Keratinocyte (primary cell): ENCODE measurements around the gene CLDN1. TPM values are rescaled to one million over a fixed set of nuclear protein-coding genes. Genes with fewer than 3 reads are reported as not detected.

Experiments
- DNase-seq: peaks from one replicate; pipeline ENCODE4 v3.0.0-alpha.2; 2011; ENCODE audit warnings: low read depth, missing footprints, low spot score
- FAIRE-seq: peaks from 2 replicates; lab custom pipeline; 2011; peaks lifted over from hg19 to GRCh38; lab: Jason Lieb, UNC
- H2AFZ ChIP-seq: 2 replicates; pipeline ENCODE4 v1.6.0; 2012; ENCODE audit warnings: low read length, control low read depth, inconsistent platforms; ENCODE audit not compliant: control insufficient read depth
- H3K27ac ChIP-seq: 2 replicates; pipeline ENCODE4 v1.5.1; 2011; ENCODE audit warnings: low read length; ENCODE audit not compliant: control insufficient read depth, insufficient read depth
- H3K27me3 ChIP-seq: 3 replicates; pipeline ENCODE4 v1.6.0; 2011; ENCODE audit warnings: low read length; ENCODE audit not compliant: control insufficient read depth, insufficient read depth; ENCODE audit errors: extremely low read depth
- H3K36me3 ChIP-seq, 2 experiments: 2 replicates in 1 of 2; 3 replicates in 1 of 2; pipeline ENCODE4 v1.5.1; 2011; ENCODE audit warnings: low read length in 2 of 2, mild to moderate bottlenecking in 1 of 2; ENCODE audit not compliant: control insufficient read depth in 2 of 2, insufficient read depth in 2 of 2; ENCODE audit errors: extremely low read depth in 1 of 2
- H3K4me1 ChIP-seq: 3 replicates; pipeline ENCODE4 v1.5.1; 2011; ENCODE audit warnings: low read length; ENCODE audit not compliant: control insufficient read depth, insufficient read depth; ENCODE audit errors: extremely low read depth
- H3K4me2 ChIP-seq: 3 replicates; pipeline ENCODE4 v1.6.0; 2011; ENCODE audit warnings: low read depth, low read length; ENCODE audit not compliant: control insufficient read depth, insufficient read depth; ENCODE audit errors: extremely low read depth
- H3K4me3 ChIP-seq, 3 experiments: fragments of 200-600 bp in 1 of 3; sonication (generic) in 1 of 3; 2 replicates in 2 of 3; 3 replicates in 1 of 3; pipeline ENCODE4 v1.5.1; 2011 to 2016; ENCODE audit warnings: low read length in 3 of 3, mild to moderate bottlenecking in 3 of 3, control low read depth in 2 of 3, inconsistent platforms in 1 of 3, low read depth in 1 of 3, mixed read lengths in 1 of 3, mixed run types in 1 of 3, moderate library complexity in 1 of 3; ENCODE audit not compliant: control insufficient read depth in 2 of 3, insufficient read depth in 2 of 3; ENCODE audit errors: extremely low read depth in 1 of 3
- H3K79me2 ChIP-seq: 2 replicates; pipeline ENCODE4 v1.6.0; 2012; ENCODE audit warnings: low read length; ENCODE audit not compliant: control insufficient read depth, insufficient read depth
- H3K9ac ChIP-seq: 3 replicates; pipeline ENCODE4 v1.6.0; 2011; ENCODE audit warnings: low read length; ENCODE audit not compliant: control insufficient read depth, insufficient read depth; ENCODE audit errors: extremely low read depth
- H3K9me1 ChIP-seq: 3 replicates; pipeline ENCODE4 v1.6.0; 2011; ENCODE audit warnings: low read length; ENCODE audit not compliant: control insufficient read depth, insufficient read depth; ENCODE audit errors: extremely low read depth
- H3K9me3 ChIP-seq: 2 replicates; pipeline ENCODE4 v1.5.1; 2012; ENCODE audit warnings: low read depth, low read length; ENCODE audit not compliant: control insufficient read depth
- H4K20me1 ChIP-seq: 3 replicates; pipeline ENCODE4 v1.6.0; 2011; ENCODE audit warnings: low read length; ENCODE audit not compliant: control insufficient read depth, insufficient read depth; ENCODE audit errors: extremely low read depth
- EZH2 ChIP-seq: IDR thresholded peaks from one replicate; pipeline ENCODE4 v1.6.1; 2012; ENCODE audit warnings: inconsistent platforms, mild to moderate bottlenecking, low read length, moderate library complexity
- dilution Hi-C: fragments of 300-500 bp; cut with MboI; formaldehyde crosslinking; loops from one replicate; pipeline ENCODE4 v1.7.0; 2020; ENCODE audit warnings: low sequenced_read_pairs; ENCODE audit not compliant: extremely low pct_ligation_motif_present
- polyA plus RNA-seq, 5 experiments: library from polyadenylated mRNA; depleted of rRNA in 3 of 5; stranded (reverse) in 3 of 5; stranded (forward) in 1 of 5; unstranded in 1 of 5; fragments of >200 nt; gene quantifications; 1 replicate in 1 of 5; 2 replicates in 3 of 5; 3 replicates in 1 of 5; pipeline versions ENCODE4 v1.2.1 to v1.2.3, GENCODE V29; 2011 to 2012; ENCODE audit warnings: missing spikeins in 2 of 5, low read depth in 1 of 5, low replicate concordance in 1 of 5
- TF ChIP-seq, protein P1 (sequence below), 3 experiments: IDR thresholded peaks in 1 of 3; conservative IDR thresholded peaks in 1 of 3; optimal IDR thresholded peaks in 1 of 3; 2 replicates in 2 of 3; 3 replicates in 1 of 3; pipeline versions ENCODE3 to v1.5.1; 2011; ENCODE audit warnings: low read length in 3 of 3, mild to moderate bottlenecking in 3 of 3, moderate library complexity in 2 of 3, control low read depth in 1 of 3, inconsistent platforms in 1 of 3; ENCODE audit not compliant: insufficient read depth in 2 of 3; ENCODE audit errors: extremely low read depth in 1 of 3

The CLDN1 gene
- polyA plus RNA-seq, 1 donor (not counting 4 experiments of a cell fraction or from before 2014, with no cell fraction given) = 218 TPM

- dilution Hi-C loops = no loop called here
- no peaks in the 10 kb centered on the region for H4K20me1 ChIP-seq
- H3K4me3 ChIP-seq = peak overlapping the region in 2 of 3 experiments; percentile 47 to 61
- peak overlapping the region; percentile 86 for H3K4me2 ChIP-seq
- TF ChIP-seq, protein P1, sequence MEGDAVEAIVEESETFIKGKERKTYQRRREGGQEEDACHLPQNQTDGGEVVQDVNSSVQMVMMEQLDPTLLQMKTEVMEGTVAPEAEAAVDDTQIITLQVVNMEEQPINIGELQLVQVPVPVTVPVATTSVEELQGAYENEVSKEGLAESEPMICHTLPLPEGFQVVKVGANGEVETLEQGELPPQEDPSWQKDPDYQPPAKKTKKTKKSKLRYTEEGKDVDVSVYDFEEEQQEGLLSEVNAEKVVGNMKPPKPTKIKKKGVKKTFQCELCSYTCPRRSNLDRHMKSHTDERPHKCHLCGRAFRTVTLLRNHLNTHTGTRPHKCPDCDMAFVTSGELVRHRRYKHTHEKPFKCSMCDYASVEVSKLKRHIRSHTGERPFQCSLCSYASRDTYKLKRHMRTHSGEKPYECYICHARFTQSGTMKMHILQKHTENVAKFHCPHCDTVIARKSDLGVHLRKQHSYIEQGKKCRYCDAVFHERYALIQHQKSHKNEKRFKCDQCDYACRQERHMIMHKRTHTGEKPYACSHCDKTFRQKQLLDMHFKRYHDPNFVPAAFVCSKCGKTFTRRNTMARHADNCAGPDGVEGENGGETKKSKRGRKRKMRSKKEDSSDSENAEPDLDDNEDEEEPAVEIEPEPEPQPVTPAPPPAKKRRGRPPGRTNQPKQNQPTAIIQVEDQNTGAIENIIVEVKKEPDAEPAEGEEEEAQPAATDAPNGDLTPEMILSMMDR (optimal IDR thresholded peaks at IDR 0.05 in 1 of 3, IDR thresholded peaks at IDR 0.05 in 1 of 3, conservative IDR thresholded peaks at IDR 0.05 in 1 of 3; ENCODE audit: extremely low read depth in 1 of 3, insufficient read depth in 2 of 3, low read length in 3 of 3) = no peak
- no peak for TF ChIP-seq EZH2
- no peaks in the 10 kb centered on the region for H3K36me3 ChIP-seq
- peaks cover 5% of the 10 kb centered on the region for H3K79me2 ChIP-seq
- no peak for DNase-seq
- H2AFZ ChIP-seq = peak overlapping the region; percentile 78
- H3K9me3 ChIP-seq = no peaks in the 10 kb centered on the region
- H3K27ac ChIP-seq = peak overlapping the region; percentile 94
- peaks cover 41% of the 10 kb centered on the region for H3K4me1 ChIP-seq
- no peaks in the 10 kb centered on the region for H3K9me1 ChIP-seq
- FAIRE-seq = no peak
- no peaks in the 10 kb centered on the region for H3K27me3 ChIP-seq
- peak overlapping the region; percentile 60 for H3K9ac ChIP-seq
Measured at GRCh38 chr3:190326361-190326760, 4.1 kb upstream of the CLDN1 start.

DNA sequence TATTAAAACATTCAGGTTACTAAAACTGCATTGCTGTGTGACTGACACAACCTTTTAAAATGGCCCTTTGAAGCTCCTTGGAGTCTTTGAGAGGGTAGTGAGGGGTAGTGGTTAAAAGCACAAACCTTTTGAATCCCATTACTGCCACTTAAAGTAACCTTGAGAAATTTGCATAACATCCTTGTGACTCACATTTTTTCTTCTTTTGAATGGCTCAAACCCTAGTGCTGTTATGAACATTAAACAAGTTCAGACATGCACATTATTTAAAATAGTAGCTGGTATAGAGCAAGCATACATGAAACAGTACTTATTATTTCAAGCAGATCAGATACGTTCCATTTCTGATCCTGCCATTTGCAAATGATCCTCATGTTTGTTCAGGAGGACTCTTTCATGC is 3.7 kb upstream of the CLDN1 start:
- DNase-seq (no peak), FAIRE-seq (peak; percentile 66)
- Histone ChIP-seq H3K27me3 (no peaks in the 10 kb centered on the region), H3K4me2 (peak overlapping the region; percentile 86), H3K36me3 (no peaks in the 10 kb centered on the region), H3K79me2 (peaks cover 5% of the 10 kb centered on the region), H3K27ac (peak overlapping the region; percentile 94), H3K9me1 (no peaks in the 10 kb centered on the region), H2AFZ (peak overlapping the region; percentile 78), H4K20me1 (no peaks in the 10 kb centered on the region), H3K9ac (peak overlapping the region; percentile 60), H3K4me3 (peak overlapping the region in 2 of 3 experiments; percentile 47 to 61), H3K4me1 (peaks cover 42% of the 10 kb centered on the region), H3K9me3 (no peaks in the 10 kb centered on the region)
- TF ChIP-seq, protein P1 (optimal IDR thresholded peaks at IDR 0.05 in 1 of 3, IDR thresholded peaks at IDR 0.05 in 1 of 3, conservative IDR thresholded peaks at IDR 0.05 in 1 of 3; ENCODE audit: extremely low read depth in 1 of 3, insufficient read depth in 2 of 3, low read length in 3 of 3) = no peak
- TF ChIP-seq EZH2 = no peak
- dilution Hi-C loops = no loop called here
